Fibroblast of skin of right quadriceps (primary cell): ENCODE results near the gene SLC4A1.

Experiments
- DNase-seq: peaks from one replicate; pipeline ENCODE4 v3.0.0-alpha.2; 2013

Gene SLC4A1

GRCh38 chr17:44283344-44284023, 15.5 kb upstream of the SLC4A1 start:
- no peak for DNase-seq

- DNase-seq = no peak
These were observed 14.3 kb upstream of the SLC4A1 start for GRCh38 chr17:44282264-44282663.

- no peak for DNase-seq
These were observed 13.6 kb upstream of the SLC4A1 start for GRCh38 chr17:44281570-44281969.

GRCh38 chr17:44280392-44280937, 12.5 kb upstream of the SLC4A1 start:
- no peak for DNase-seq

DNA sequence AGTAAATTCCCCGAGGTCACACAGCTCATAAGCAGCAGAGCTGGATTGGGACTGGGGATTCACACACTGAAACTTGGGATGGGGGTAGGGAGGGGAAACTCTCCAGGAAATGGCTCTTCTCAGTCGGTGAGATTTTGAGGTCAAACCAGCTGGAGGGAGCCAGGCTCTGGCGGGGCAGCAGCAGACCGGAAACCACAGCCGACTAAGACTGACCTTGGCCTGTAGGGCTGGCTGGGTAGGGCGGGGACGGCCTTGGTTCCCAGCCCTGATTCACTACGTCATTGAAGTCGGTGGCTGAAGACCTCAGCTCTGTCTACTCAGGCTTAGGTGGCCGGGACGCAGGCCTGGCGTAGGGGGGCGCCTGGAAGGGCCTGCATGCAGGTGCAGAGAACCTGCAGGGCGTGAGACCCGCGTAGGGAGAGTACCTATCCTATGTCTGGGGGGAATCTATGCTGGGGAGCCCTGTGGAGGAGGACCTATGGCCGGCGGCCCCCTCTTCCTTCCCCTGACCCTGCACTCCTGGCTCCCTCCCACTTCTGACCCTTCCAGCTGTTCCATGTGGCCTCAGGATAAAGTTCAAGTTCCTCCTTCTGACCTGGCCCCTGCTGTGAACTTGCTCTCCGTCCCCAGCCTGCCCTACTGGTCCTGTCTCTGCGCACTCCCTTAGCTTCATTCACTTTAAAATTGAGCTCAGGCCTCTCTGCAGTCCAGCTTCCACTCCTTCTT, 11.9 kb upstream of the SLC4A1 start:
- DNase-seq = peak; percentile 45

DNA sequence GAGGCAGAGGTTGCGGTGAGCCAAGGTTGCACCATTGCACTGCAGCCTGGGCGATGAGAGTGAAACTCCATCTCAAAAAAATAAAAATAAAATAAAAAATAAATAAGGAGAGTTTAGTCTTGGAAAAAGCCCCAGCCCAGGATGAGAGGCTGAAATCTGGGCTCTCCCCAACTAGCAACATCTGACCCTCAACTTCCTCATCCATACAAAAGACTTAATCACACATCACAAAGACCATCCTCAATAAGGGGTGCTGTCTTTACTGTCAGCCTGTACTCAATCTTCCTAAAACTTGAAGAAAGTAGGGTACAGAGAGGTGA, 11.4 kb upstream of the SLC4A1 start:
- DNase-seq = no peak

GRCh38 chr17:44277976-44278375, 10.0 kb upstream of the SLC4A1 start:
- no peak for DNase-seq

DNA sequence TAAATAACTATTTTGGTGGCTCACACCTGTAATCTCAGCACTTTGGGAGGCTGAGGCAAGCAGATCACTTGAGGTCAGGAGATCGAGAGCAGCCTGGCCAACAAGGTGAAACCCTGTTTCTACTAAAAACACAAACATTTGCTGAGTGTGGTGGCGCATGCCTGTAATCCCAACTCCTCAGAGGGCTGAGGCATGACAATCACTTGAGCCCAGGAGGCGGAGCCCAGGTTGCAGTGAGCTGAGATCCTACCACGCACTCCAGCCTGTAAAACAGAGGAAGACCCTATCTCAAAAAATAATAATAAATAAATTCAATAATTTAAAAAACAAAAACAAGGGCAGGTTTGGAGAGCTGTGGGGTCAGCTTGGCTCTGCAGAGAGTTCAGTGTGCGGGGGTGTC, 5.7 kb upstream of the SLC4A1 start:
- DNase-seq = no peak

GRCh38 chr17:44272954-44273353, 5.0 kb upstream of the SLC4A1 start:
- no peak for DNase-seq

GRCh38 chr17:44272321-44272951, 4.5 kb upstream of the SLC4A1 start:
- DNase-seq = no peak

DNA sequence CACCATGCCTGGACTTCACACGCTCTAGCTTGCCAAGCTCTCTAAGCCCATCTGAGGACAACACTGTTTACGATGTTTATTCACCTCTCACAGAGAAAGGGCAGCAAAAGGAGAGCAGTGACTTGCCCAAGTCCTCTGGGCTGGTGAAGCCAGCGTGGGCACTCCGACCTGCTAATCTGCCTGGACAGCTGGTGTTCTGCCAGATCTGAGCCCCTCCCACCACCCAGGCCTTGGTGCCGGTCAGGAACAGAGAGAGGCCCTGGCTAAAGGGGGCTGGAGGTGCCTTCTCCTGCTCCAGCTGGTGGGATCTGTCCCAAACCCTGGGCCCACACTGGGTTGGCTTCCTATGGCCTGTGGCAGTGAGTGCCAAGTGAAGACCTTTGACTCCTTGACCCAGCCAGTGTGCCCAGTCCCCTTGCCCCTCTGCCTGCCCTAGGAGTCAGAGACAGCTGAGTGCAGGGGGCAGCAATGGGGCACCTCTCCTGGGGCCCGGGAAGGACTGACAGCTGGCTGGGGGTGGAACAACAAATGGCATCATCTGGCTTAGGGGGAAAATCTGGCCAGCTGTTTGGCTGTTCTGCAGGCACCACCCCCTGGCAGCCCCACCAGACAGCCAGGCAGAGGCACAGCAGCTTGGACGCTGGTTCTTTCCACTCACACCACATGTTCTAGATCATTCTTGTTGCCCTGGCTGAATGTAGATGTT, 1.8 kb upstream of the SLC4A1 start:
- no peak for DNase-seq

DNA sequence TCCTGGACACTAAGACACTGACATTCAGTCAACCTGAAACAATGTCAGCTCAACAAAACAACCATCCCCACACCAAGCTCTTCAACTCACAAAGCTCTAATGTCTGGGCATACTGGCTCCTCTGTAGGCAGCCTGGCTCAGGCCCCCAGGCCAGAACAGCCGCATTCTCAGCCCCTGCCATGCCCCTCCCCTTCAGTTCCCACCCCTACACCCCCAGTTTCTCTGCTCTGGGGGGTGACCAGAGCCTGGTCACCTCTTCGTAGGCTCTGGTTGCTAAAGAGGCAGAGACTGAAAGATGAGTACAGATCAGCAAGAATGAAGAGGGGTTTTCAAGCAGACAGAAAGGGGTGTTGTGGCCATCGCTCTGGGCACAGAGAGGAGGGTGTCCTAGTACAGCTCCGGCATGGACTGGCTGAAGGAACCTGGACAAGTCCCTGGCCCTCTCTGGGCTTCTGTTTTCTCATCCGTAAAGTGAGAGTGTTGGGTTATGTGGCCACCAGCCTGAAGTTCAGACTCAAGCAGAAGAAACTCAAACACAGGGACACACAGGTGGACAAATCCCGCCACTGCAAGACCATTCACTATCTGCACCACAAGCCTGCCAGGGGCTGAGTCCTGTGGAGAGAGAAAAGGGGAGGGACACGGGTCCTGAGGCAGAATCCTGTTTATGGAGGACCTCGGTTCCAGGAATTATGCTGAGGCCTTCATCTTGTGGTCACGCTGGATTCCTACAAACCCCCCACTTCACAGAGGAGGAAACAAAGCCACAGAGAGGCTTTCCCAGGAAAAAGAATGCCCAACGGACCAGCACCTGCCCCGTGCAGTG, 987 bp upstream of the SLC4A1 start:
- no peak for DNase-seq

- no peak for DNase-seq
These were observed 825 bp downstream of the SLC4A1 start for GRCh38 chr17:44267165-44267455.

DNA sequence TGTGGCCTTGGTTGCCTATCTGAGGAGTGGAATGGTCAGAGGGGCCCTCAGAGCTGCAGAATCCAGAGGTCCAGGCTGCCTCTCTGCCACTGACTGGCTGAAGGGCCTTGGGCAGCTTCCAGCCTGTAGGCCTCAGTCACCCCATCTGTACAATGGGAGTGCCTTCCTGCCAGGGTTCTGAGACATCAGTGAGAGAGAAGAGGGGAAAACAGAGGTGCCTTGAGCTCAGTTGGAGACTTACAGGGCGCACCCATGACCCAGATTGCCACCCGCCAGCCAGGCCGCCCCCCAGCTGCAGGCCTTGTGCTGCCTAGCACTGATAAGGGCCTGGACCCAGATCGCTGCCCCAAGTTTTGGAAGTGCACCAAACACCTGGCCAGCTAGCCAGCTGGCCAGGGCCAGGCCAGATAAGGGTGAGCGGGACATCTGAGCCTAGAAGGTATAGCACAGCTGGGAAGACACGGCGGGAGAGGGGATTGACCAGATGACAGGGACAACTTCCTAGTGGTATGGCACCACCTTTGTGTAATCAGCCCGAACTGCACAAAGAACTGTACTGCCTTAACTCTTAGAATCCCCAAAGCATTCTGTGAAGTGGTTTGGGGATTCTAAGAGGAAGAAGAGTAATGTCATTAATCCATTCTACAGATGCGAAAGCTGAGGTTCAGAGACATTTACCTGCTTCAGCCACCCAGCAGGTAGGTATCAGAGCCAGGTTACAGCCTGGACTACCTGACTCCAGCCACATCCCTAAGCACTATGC, 1.4 kb downstream of the SLC4A1 start:
- no peak for DNase-seq

GRCh38 chr17:44263345-44263902, 4.5 kb downstream of the SLC4A1 start:
- DNase-seq = no peak

GRCh38 chr17:44262654-44263225, 5.2 kb downstream of the SLC4A1 start:
- no peak for DNase-seq

DNA sequence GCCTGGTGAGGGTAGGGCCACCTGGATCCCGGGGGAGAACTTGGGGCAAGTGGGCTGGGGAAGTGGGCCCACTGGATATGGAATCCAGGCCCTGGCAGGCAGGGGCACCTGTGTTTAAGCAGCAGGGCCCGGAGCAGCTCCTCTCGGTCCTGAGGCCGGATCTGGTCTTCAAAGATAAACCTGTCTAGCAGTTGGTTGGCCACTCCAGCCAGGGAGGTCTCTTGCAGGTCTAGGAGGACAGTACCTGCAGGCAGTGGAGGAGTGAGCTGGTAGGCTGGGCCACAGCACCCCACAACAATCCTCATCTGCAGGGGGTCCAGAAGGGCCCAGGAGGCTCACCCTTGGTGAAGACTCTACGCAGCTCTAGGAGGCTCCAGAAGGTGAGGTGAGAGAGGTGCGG, 7.6 kb downstream of the SLC4A1 start:
- no peak for DNase-seq

GRCh38 chr17:44258811-44259351, 9.1 kb downstream of the SLC4A1 start:
- DNase-seq = no peak

- DNase-seq = no peak
These were observed 9.8 kb downstream of the SLC4A1 start for GRCh38 chr17:44257815-44258760.

DNA sequence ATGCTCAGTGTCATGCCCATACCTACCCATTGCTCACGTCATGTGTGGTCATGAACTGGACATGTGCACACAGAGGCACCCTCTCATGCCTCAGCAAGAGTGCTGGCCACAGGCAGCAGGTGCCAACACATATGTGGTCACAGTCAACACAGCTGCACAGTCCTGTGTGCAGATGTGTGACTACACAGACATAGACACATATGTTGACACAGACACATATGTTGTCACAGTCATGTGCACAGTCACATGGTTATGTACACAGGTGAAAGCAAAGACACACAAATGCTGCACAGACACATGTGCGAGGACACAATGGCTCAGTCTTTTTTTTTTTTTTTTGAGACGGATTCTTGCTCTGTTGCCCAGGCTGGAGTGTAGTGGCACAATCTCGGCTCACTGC, 11.3 kb downstream of the SLC4A1 start:
- DNase-seq = no peak
